PC-9 (cell line): ENCODE results near the gene NEDD8. TPM values are rescaled to one million over a fixed set of nuclear protein-coding genes. Genes with fewer than 3 reads are reported as not detected.

Experiments
- BruUV-seq: library from RNA; stranded (reverse); fragments of 400-500 nt; replicated peaks from 2 replicates; lab custom pipeline; 2021; lab: Mats Ljungman, UMichigan
- CTCF ChIA-PET: fragments of 300-600 bp; sonication (Branson Sonifier 250); formaldehyde crosslinking; loops from one replicate; lab custom pipeline; 2022; ENCODE audit warnings: antibody characterized with exemption; lab: Charles Lee
- POLR2A ChIA-PET: fragments of 300-600 bp; sonication (Branson Sonifier 250); formaldehyde crosslinking; loops from one replicate; lab custom pipeline; 2022; ENCODE audit warnings: antibody characterized with exemption; ENCODE audit not compliant: unreplicated experiment; lab: Charles Lee
- DNase-seq, 2 experiments: peaks; one replicate each; pipeline versions ENCODE4 v3.0.0 to v3.0.0-alpha.2; 2015 to 2022; ENCODE audit warnings: mixed read lengths in 1 of 2
- H2AFZ ChIP-seq: fragments of 200-600 bp; sonication (generic); 2 replicates; pipeline ENCODE4 v1.8.1; 2017; ENCODE audit warnings: antibody characterized with exemption
- H3F3A ChIP-seq: fragments of 200-600 bp; sonication (generic); 2 replicates; pipeline ENCODE4 v1.8.1; 2017; ENCODE audit warnings: antibody characterized with exemption, mild to moderate bottlenecking, low read depth; ENCODE audit not compliant: insufficient read depth
- H3K27ac ChIP-seq: fragments of 200-600 bp; sonication (generic); 2 replicates; pipeline ENCODE4 v1.6.1; 2016; ENCODE audit warnings: mixed run types
- H3K27me3 ChIP-seq: fragments of 200-600 bp; sonication (generic); 2 replicates; pipeline ENCODE4 v1.6.1; 2016; ENCODE audit warnings: low read depth, mixed run types; ENCODE audit not compliant: insufficient read depth
- H3K36me3 ChIP-seq: fragments of 200-600 bp; sonication (generic); 2 replicates; pipeline ENCODE4 v1.6.1; 2016; ENCODE audit warnings: low read depth, mixed run types
- H3K4me1 ChIP-seq: fragments of 200-600 bp; sonication (generic); replicated peaks from 2 replicates; pipeline ENCODE4 v1.6.1; 2016; ENCODE audit warnings: mixed run types; ENCODE audit not compliant: insufficient read depth
- H3K4me2 ChIP-seq: fragments of 200-600 bp; sonication (generic); 2 replicates; pipeline ENCODE4 v1.6.1; 2017; ENCODE audit warnings: mixed run types
- H3K4me3 ChIP-seq: fragments of 200-600 bp; sonication (generic); 2 replicates; pipeline ENCODE4 v1.6.1; 2016; ENCODE audit warnings: mixed run types
- H3K79me2 ChIP-seq: fragments of 200-600 bp; sonication (generic); 2 replicates; pipeline ENCODE4 v1.6.1; 2017; ENCODE audit warnings: low read depth, mixed run types
- H3K9me2 ChIP-seq: fragments of 200-600 bp; sonication (generic); 2 replicates; pipeline ENCODE4 v1.8.1; 2017; ENCODE audit warnings: mild to moderate bottlenecking; ENCODE audit not compliant: insufficient read depth
- H3K9me3 ChIP-seq: fragments of 200-600 bp; sonication (generic); 2 replicates; pipeline ENCODE4 v1.8.1; 2016; ENCODE audit warnings: low read depth; ENCODE audit not compliant: insufficient read depth
- H4K20me1 ChIP-seq: fragments of 200-600 bp; sonication (generic); 2 replicates; pipeline ENCODE4 v1.8.1; 2017; ENCODE audit not compliant: insufficient read depth
- EZH2 ChIP-seq: fragments of 200-600 bp; sonication (generic); IDR thresholded peaks from 2 replicates; pipeline ENCODE4 v1.8.0; 2017; ENCODE audit warnings: antibody characterized with exemption, low read depth
- intact Hi-C: fragments of 100-400 bp; cut with micrococcal nuclease; formaldehyde crosslinking; loops from one replicate; pipeline ENCODE4 v1.10.0; 2022; ENCODE audit not compliant: unreplicated experiment
- total RNA-seq: library from RNA; stranded (reverse); gene quantifications from 2 replicates; pipeline ENCODE4 v1.2.3, GENCODE V29; 2021
- TF ChIP-seq, protein P1 (sequence below): fragments of 200-600 bp; sonication (generic); conservative IDR thresholded peaks from 2 replicates; pipeline ENCODE4 v1.6.1; 2017; ENCODE audit warnings: mixed run types, antibody characterized with exemption, mild to moderate bottlenecking, moderate library complexity

NEDD8 gene
- total RNA-seq, 1 experiment from 2014 or later = 179 TPM

GRCh38 chr14:24231263-24232120 is 675 bp downstream of the NEDD8 start:
- ChIA-PET CTCF (no interaction called here), POLR2A (no interaction called here)
- Histone ChIP-seq H3K9me3 (no peaks in the 10 kb centered on the region), H3K9me2 (no peaks in the 10 kb centered on the region), H3K4me2 (peak overlapping the region; percentile 96), H3K36me3 (no peaks in the 10 kb centered on the region), H3K27ac (peak overlapping the region; percentile 59), H3K4me3 (peak overlapping the region; percentile 89), H3F3A (0 out of 2 replicates have a peak, but pooled peaks cover 4% of the 10 kb centered on the region), H3K79me2 (peaks cover 68% of the 10 kb centered on the region), H4K20me1 (no peaks in the 10 kb centered on the region), H3K27me3 (no peaks in the 10 kb centered on the region), H2AFZ (peak overlapping the region; percentile 90), H3K4me1 (peaks cover 12% of the 10 kb centered on the region)
- DNase-seq = no peak
- intact Hi-C loops = no loop called here
- BruUV-seq = TSS peak; percentile 49
- no peak for TF ChIP-seq EZH2
- TF ChIP-seq, protein P1, sequence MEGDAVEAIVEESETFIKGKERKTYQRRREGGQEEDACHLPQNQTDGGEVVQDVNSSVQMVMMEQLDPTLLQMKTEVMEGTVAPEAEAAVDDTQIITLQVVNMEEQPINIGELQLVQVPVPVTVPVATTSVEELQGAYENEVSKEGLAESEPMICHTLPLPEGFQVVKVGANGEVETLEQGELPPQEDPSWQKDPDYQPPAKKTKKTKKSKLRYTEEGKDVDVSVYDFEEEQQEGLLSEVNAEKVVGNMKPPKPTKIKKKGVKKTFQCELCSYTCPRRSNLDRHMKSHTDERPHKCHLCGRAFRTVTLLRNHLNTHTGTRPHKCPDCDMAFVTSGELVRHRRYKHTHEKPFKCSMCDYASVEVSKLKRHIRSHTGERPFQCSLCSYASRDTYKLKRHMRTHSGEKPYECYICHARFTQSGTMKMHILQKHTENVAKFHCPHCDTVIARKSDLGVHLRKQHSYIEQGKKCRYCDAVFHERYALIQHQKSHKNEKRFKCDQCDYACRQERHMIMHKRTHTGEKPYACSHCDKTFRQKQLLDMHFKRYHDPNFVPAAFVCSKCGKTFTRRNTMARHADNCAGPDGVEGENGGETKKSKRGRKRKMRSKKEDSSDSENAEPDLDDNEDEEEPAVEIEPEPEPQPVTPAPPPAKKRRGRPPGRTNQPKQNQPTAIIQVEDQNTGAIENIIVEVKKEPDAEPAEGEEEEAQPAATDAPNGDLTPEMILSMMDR = no peak

DNA sequence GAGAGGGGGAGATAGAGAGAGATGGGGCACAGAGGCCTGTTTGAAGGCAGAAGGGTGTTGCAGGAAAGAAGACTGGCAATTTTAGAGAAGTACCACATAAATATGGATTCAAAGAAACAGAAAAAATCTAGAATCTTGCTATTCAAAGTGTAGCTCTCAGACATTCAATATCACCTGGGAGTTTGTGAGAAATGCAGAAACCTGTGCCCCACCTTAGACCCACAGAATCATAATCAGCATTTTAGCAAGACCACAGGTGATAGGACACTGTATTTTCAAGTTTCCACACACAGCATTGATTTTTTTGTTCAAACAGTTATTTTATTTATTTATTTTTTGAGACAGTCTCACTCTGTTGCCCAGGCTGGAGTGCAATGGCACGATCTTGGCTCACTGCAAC is 3.3 kb downstream of the NEDD8 start:
- Histone ChIP-seq H3K4me3 (no peak overlapping the region), H3K27me3 (no peaks in the 10 kb centered on the region), H3K9me3 (no peaks in the 10 kb centered on the region), H3K4me1 (peaks cover 8% of the 10 kb centered on the region), H3K9me2 (no peaks in the 10 kb centered on the region), H4K20me1 (no peaks in the 10 kb centered on the region), H2AFZ (no peak overlapping the region), H3F3A (0 out of 2 replicates have a peak, but pooled peaks cover 4% of the 10 kb centered on the region), H3K79me2 (peaks cover 68% of the 10 kb centered on the region), H3K36me3 (no peaks in the 10 kb centered on the region), H3K27ac (no peak overlapping the region), H3K4me2 (no peak overlapping the region)
- ChIA-PET POLR2A (no interaction called here), CTCF (interaction anchor here (0.6 kb wide), 1 partner anchor 1231 kb away, joined by 3 read pairs; no protein-coding TSS in a partner anchor)
- no peak for DNase-seq
- no TSS peak for BruUV-seq
- intact Hi-C loops = no loop called here
- TF ChIP-seq, protein P1 = no peak
- no peak for TF ChIP-seq EZH2

GRCh38 chr14:24226473-24226872 is 5.7 kb downstream of the NEDD8 start:
- intact Hi-C loops = no loop called here
- no peaks in the 10 kb centered on the region; the same call in 1 of the 2 replicates for H3K4me1 ChIP-seq
- H3K4me3 ChIP-seq = no peak overlapping the region
- H4K20me1 ChIP-seq = no peaks in the 10 kb centered on the region
- no peaks in the 10 kb centered on the region for H3K27me3 ChIP-seq
- 0 out of 2 replicates have a peak, but pooled peaks cover under 1% of the 10 kb centered on the region for H3F3A ChIP-seq
- no peaks in the 10 kb centered on the region for H3K9me3 ChIP-seq
- no peaks in the 10 kb centered on the region for H3K36me3 ChIP-seq
- no peak for DNase-seq
- POLR2A ChIA-PET = no interaction called here
- TF ChIP-seq EZH2 = no peak
- TF ChIP-seq, protein P1 = no peak
- CTCF ChIA-PET = no interaction called here
- no peak overlapping the region for H2AFZ ChIP-seq
- BruUV-seq = no TSS peak
- H3K9me2 ChIP-seq = no peaks in the 10 kb centered on the region
- H3K27ac ChIP-seq = no peak overlapping the region
- no peak overlapping the region for H3K4me2 ChIP-seq
- H3K79me2 ChIP-seq = peaks cover 52% of the 10 kb centered on the region
